Activated CD4-positive, alpha-beta T cell treated with anti-CD3 and anti-CD28 coated beads, Interleukin-10, Interleukin-2, amounts not matched to agents 100 ng/mL and 50 ng/mL, durations not matched to agents 16 hours and 8 hours (primary cell): ENCODE results near the gene CXCL14.

Experiments used
- DNase-seq: peaks from one replicate; pipeline ENCODE4 v3.0.0-alpha.2; 2020

CXCL14 gene

DNA sequence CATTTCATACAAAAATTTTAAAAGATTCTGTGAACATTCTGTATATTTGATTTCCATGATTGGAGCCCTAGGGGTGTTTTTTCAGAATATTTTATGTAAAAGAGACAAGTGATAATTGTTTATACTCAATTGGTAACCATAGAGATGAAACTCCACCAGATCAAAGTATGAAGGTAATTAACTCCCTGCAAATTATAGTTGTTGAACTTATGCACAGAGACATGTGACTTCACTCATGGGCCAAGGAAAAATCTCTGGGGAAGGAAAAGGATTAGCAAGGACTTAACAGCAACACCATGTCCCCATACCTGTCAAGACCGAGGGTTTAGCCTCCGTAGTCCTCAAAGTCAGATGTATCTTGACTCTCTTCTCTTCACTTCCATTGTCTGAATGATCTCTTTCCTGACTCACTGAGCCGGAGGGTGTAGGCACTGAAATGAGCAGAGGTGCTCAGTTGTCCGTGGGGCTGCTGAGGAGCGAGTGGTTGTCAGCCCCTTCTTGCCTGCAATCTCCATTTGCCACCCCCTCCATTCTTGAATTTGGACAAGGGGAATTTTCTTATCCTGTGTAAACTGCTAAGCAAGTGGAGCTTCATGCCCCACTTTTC is 17.5 kb upstream of the CXCL14 start:
- no peak for DNase-seq

DNA sequence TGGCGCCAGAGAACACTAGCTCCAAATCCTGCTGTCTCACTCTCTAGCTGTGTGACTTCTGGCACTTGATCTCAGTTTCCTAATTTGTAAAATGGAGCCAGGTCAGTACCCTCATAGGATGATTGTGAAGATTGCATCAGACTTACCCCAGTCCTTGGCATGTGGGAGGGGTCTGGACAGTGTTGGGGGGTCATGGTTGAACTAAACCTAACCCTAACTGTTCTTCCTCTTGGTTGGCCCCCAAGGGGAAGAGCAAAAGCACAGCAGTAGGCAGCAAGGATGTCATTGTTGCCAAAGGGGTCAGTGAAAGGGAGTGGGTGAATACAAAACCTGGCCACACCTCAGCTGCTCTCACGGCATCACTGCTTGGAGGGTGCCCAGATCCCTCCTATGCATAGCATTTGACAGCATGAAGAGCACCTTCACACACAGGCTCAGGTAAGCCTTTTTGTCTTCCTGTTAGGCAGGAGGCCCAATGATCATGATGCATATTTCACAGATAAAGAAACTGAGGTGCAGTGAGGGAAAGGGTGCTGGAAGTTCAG is 15.7 kb upstream of the CXCL14 start:
- DNase-seq: no peak

DNA sequence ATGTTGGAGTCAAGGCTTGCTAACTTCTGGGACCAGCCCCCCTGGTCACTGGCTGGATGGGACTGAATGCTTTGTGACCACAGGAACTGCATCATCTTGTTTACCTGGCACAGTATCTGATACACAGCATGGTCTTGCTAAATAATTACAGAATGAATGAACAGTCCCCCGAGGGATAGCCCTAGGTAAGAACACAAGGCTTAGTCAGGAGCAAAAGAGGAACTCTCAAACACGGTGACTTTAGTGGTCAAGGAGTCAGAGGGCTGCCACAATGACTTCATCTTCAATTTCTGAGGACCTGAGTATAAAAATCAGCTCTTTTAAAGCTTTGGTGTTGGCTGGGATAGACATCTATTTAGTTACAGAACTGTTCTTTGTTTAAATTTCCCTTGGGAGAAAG is 15.1 kb upstream of the CXCL14 start:
- no peak for DNase-seq

DNA sequence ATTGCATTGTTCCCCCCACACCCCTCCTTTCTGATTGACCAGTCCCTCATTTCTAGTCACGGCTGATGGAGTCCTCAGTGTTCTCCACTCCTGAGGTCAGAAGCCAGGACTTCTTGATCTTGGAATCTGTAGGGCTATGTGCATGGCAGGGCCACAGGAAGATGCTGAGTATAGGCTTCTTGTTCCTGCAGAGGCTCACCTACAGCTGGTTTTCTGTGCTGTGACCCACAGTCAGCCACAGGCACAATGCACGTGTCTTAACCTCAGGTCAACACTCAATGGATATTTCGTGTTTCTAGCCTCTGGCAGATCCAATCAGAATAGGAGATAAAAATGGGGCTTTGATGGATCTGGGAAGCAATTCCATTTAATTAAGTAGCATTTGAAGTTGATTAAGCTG is 14.3 kb upstream of the CXCL14 start:
- no peak for DNase-seq

- no peak for DNase-seq
Measured at GRCh38 chr5:135592312-135593045, 13.7 kb upstream of the CXCL14 start.

- DNase-seq: no peak
Measured at GRCh38 chr5:135591277-135591676, 12.5 kb upstream of the CXCL14 start.

DNA sequence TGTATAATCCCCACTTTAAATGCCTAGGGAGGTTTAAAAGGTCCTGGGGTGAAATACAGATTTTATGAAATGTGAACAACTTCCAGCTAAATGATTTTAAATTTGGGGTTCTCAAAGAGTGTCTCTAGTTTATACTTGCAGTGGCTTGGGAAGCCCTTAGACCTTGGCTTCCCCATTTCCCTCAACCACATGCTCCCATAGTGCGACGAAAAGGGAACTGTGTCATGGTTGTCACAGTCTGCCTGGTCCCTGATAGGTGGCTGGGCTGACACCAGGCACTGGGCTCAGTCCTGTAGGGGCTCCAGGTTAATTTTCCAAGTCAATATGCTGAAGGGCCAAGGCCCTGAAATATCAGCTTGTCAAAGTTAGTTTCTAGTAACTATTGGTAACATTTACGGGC is 10.4 kb upstream of the CXCL14 start:
- no peak for DNase-seq

DNA sequence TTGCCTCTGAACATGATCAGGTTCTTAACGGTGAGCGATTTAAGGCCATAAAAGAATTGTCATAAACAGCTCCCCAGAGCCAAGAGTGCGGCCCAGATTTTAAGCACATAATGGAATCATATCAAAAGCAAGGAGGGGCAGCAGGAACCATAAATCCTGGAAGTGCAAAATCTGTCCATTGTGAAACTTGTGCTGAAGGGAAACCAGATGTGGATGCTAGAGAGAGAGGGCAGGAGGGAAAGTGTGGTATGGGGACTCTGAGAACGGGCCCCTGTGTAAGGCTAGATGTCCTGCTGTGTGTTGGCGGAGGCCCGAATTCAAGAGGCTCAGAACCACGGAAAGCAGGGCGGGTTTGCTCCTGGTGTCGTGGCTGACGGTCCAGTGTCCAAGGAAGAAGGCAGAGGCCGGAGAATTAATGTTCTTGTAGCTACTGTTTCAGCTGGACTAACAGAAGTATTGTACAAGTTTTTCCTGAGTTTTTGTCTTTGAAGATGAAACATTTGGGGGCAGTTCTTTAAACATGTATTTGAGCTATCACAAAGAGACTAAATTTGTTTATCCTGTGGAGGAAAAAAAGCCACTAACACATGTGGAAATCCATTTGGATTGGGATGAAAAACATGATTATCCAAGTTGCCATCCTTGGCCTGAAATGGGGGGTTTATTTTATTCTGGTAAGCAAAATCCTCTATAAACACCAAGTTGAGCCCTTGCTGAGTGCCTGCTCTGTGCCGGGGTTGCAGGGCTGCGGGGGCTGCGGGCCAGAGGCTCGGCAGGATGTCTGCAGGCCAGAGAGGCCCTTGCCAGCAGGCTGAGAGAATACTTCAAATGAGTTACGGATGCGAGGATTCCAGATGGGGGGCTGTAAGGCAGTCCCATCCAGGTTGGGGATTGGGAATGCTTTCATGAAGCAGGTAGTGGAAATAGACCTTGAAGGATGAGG is 9.2 kb upstream of the CXCL14 start:
- no peak for DNase-seq

DNA sequence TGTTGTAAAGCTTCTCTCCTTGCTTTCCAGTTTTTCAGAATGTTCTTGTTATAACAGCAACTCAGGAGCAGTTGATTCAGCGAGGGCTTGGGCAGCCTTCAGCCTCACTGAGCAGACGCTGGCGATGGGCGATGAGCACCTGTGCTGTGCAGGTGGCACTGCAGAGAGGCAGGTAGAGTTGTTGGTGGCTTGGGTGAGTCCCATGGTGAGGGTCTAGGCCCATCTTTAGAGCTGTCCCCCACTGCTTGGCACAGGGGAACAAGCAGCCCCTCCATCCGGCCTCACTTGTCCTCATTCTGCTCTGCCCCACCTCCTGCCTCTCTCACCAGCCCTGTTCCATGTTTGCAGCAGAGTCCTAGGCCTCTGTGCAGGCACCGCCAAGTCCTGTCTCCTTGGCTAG is 6.1 kb upstream of the CXCL14 start:
- DNase-seq: no peak

DNA sequence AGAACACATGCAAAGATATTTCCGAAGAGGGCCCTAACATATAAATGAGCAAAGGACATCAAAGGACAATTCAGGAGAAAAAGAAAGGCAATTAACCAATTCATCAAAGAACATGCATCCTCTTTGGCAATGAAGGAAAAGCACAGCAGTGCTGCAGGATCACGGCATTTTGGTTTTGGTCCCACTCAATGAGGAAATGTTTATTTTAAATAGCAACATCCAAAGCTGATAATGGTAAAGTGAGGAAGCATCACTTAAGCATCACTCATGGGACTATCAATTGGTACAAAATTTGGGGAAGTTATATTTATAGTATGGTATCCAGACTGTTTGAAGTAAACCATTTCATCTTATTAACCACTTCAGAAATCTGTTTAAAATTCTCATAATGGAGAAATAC is 5.5 kb upstream of the CXCL14 start:
- no peak for DNase-seq

GRCh38 chr5:135582099-135582781 is 3.4 kb upstream of the CXCL14 start:
- DNase-seq: no peak

- DNase-seq: no peak
Measured at GRCh38 chr5:135578305-135578684, 496 bp downstream of the CXCL14 start.

DNA sequence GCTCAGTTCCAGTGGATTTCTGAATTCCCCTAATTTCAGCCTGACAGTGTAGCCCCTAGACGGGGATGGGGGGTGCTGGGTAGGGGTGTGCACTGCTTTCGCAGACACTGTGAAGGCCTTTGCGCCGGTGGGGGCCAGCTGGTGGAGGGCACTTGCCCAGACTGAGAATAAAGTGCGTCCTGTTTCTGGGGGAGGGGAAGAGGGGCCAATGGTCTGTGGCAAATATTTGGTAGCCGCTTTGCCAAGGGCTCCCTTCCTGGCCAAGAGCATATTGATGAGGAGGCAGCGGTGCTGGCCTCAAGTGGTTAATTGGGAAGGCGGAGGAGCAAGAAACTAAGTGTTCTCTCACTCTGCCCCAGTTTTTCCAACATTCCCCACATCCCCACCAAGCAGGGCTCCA is 1.4 kb downstream of the CXCL14 start:
- DNase-seq: no peak

- DNase-seq: no peak
Measured at GRCh38 chr5:135576075-135576599, 2.7 kb downstream of the CXCL14 start.

DNA sequence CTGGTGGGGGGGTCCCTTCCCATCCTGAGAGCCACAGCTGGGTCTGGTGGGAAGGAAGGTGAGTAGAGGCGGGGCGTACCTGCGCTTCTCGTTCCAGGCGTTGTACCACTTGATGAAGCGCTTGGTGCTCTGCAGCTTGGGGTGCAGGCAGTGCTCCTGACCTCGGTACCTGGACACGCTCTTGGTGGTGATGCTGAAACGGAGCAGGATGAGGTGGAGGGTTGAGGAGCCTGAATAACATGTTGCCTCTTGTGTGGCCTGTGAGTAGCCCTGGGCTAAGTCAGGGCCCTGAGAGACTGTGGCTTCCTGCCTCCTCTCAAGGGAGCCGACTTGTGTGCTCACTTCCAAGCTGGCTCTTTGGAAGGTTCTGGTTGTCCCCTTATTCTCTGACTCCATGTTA is 4.3 kb downstream of the CXCL14 start:
- no peak for DNase-seq

GRCh38 chr5:135571902-135572301 is 6.9 kb downstream of the CXCL14 start:
- no peak for DNase-seq

GRCh38 chr5:135571066-135571609 is 7.7 kb downstream of the CXCL14 start:
- no peak for DNase-seq

GRCh38 chr5:135570453-135570764 is 8.4 kb downstream of the CXCL14 start:
- no peak for DNase-seq

GRCh38 chr5:135569755-135570452 is 8.9 kb downstream of the CXCL14 start:
- peak; percentile 11 for DNase-seq

- no peak for DNase-seq
Measured at GRCh38 chr5:135568923-135569360, 9.8 kb downstream of the CXCL14 start.

DNA sequence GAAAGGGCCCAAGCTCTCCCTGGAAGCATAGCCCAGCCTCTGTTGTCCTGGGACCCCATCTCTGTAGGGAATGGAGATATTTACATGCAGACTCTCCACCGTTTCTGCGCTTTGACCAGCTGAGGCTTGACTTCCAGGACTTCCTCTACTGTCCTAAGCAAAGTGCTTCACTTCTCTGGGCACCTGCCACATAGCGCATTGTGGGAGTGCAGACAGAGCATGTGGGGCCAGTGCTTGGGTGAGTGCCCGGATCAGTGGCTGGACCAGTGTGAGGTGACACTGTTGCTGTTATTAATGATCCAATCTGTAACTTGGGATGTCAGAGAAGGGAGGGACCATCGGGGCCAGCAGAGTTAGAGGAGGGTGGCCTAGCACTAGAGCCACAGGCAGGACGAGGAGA is 10.5 kb downstream of the CXCL14 start:
- DNase-seq: no peak

GRCh38 chr5:135567661-135568060 is 11.1 kb downstream of the CXCL14 start:
- DNase-seq: no peak
